ENCODE measurements around the gene CD96. TPM values are rescaled to one million over a fixed set of nuclear protein-coding genes. Genes with fewer than 3 reads are reported as not detected.
A peak's percentile ranks its signal among the peaks of the same experiment; 100 is the strongest.

The CD96 gene
- total RNA-seq, 1 donor from 2014 or later = 0.27 TPM

GRCh38 chr3:111589303-111590142 is 47.5 kb downstream of the CD96 start:
- no peak overlapping the region for H3K4me3 Mint-ChIP-seq

GRCh38 chr3:111590143-111590491 is 48.1 kb downstream of the CD96 start:
- DNase-seq (ENCODE audit: low spot score in 2 of 2, unreplicated experiment in 2 of 2) = no peak
- Mint-ChIP-seq H3K9me3 (peaks cover 11% of the 10 kb centered on the region), H3K27ac (peak overlapping the region; percentile 72), H3K4me3 (no peak overlapping the region), H3K36me3 (peaks cover 7% of the 10 kb centered on the region), H3K27me3 (ENCODE audit: low read depth) (no peaks in the 10 kb centered on the region), H3K4me1 (peaks cover 23% of the 10 kb centered on the region)
- TF ChIP-seq, protein P1, sequence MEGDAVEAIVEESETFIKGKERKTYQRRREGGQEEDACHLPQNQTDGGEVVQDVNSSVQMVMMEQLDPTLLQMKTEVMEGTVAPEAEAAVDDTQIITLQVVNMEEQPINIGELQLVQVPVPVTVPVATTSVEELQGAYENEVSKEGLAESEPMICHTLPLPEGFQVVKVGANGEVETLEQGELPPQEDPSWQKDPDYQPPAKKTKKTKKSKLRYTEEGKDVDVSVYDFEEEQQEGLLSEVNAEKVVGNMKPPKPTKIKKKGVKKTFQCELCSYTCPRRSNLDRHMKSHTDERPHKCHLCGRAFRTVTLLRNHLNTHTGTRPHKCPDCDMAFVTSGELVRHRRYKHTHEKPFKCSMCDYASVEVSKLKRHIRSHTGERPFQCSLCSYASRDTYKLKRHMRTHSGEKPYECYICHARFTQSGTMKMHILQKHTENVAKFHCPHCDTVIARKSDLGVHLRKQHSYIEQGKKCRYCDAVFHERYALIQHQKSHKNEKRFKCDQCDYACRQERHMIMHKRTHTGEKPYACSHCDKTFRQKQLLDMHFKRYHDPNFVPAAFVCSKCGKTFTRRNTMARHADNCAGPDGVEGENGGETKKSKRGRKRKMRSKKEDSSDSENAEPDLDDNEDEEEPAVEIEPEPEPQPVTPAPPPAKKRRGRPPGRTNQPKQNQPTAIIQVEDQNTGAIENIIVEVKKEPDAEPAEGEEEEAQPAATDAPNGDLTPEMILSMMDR (IDR thresholded peaks at IDR 0.05; ENCODE audit: unreplicated experiment) = no peak

More at GRCh38 chr3:111589303-111590142, 47.5 kb downstream of the CD96 start:
- H3K27ac Mint-ChIP-seq = peak overlapping the region; percentile 72
- DNase-seq (ENCODE audit: low spot score in 2 of 2, unreplicated experiment in 2 of 2) = no peak
- no peaks in the 10 kb centered on the region for H3K27me3 Mint-ChIP-seq (ENCODE audit: low read depth)
- TF ChIP-seq, protein P1 (IDR thresholded peaks at IDR 0.05; ENCODE audit: unreplicated experiment) = no peak
- H3K9me3 Mint-ChIP-seq = peaks cover 14% of the 10 kb centered on the region
- H3K4me1 Mint-ChIP-seq = peaks cover 23% of the 10 kb centered on the region
- peaks cover 7% of the 10 kb centered on the region for H3K36me3 Mint-ChIP-seq

- Mint-ChIP-seq H3K27ac (no peak overlapping the region), H3K4me1 (peaks cover 23% of the 10 kb centered on the region), H3K27me3 (ENCODE audit: low read depth) (no peaks in the 10 kb centered on the region), H3K9me3 (peaks cover 6% of the 10 kb centered on the region), H3K4me3 (no peak overlapping the region), H3K36me3 (peaks cover 3% of the 10 kb centered on the region)
- DNase-seq (ENCODE audit: low spot score in 2 of 2, unreplicated experiment in 2 of 2) = no peak
- TF ChIP-seq, protein P1 (IDR thresholded peaks at IDR 0.05; ENCODE audit: unreplicated experiment) = no peak
Observed at GRCh38 chr3:111591555-111591954, 49.6 kb downstream of the CD96 start.

DNA sequence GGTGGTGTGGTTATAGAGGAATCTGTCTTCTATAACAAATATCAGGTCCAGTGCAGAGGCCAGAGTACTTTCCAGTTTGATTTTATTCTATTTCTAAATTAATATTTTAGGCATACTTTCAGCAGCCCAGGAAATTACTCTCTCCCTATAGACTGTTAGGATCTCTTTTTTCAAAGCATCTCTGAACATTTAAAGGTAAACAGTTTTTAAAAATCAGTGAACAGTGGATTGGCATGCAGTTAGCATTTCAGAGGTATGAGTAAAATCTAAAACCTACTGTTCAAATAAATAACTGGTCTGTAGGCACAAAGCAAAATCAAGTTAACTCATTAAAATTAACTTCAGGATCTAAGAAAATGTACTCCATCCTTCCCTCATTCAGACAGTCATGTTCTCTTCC is 50.1 kb downstream of the CD96 start:
- no peak for DNase-seq (ENCODE audit: low spot score in 2 of 2, unreplicated experiment in 2 of 2)
- Mint-ChIP-seq H3K27me3 (ENCODE audit: low read depth) (no peaks in the 10 kb centered on the region), H3K27ac (no peak overlapping the region), H3K9me3 (peaks cover 2% of the 10 kb centered on the region), H3K4me1 (peaks cover 23% of the 10 kb centered on the region), H3K36me3 (no peaks in the 10 kb centered on the region), H3K4me3 (no peak overlapping the region)
- TF ChIP-seq, protein P1 (IDR thresholded peaks at IDR 0.05; ENCODE audit: unreplicated experiment) = no peak

GRCh38 chr3:111592936-111593335 is 50.9 kb downstream of the CD96 start:
- H3K4me1 Mint-ChIP-seq = peaks cover 24% of the 10 kb centered on the region
- H3K27ac Mint-ChIP-seq = no peak overlapping the region
- H3K9me3 Mint-ChIP-seq = no peaks in the 10 kb centered on the region
- no peaks in the 10 kb centered on the region for H3K27me3 Mint-ChIP-seq (ENCODE audit: low read depth)
- H3K4me3 Mint-ChIP-seq = no peak overlapping the region
- TF ChIP-seq, protein P1 (IDR thresholded peaks at IDR 0.05; ENCODE audit: unreplicated experiment) = no peak
- H3K36me3 Mint-ChIP-seq = no peaks in the 10 kb centered on the region
- DNase-seq (ENCODE audit: low spot score in 2 of 2, unreplicated experiment in 2 of 2) = no peak
